GM23338 (cell line): ENCODE results near the gene MGLL. TPM values are rescaled to one million over a fixed set of nuclear protein-coding genes. Genes with fewer than 3 reads are reported as not detected.
A peak's percentile ranks its signal among the peaks of the same experiment; 100 is the strongest.

ENCODE experiments used
- ATAC-seq: fragments of 200-7000 bp; cut with Tn5 transposase; 3 replicates; pipeline ENCODE4 v1.9.1; 2020
- DNase-seq: peaks from one replicate; pipeline ENCODE4 v3.0.0-alpha.2; 2015; ENCODE audit warnings: low spot score
- H2AFZ ChIP-seq: fragments of 200-600 bp; sonication (generic); 2 replicates; pipeline ENCODE4 v1.8.0; 2016; ENCODE audit warnings: antibody characterized with exemption, mild to moderate bottlenecking, moderate library complexity
- H3F3A ChIP-seq: fragments of 200-600 bp; sonication (generic); replicated peaks from 2 replicates; pipeline ENCODE4 v1.8.0; 2017; ENCODE audit warnings: antibody characterized with exemption, mixed run types, low read depth
- H3K27ac ChIP-seq: fragments of 200-600 bp; sonication (generic); 2 replicates; pipeline ENCODE4 v1.6.1; 2016; ENCODE audit warnings: low read depth
- H3K27me3 ChIP-seq: fragments of 200-600 bp; sonication (generic); 2 replicates; pipeline ENCODE4 v1.8.0; 2016; ENCODE audit warnings: mild to moderate bottlenecking, mixed run types, moderate library complexity; ENCODE audit not compliant: insufficient read depth
- H3K36me3 ChIP-seq: fragments of 200-600 bp; sonication (generic); 2 replicates; pipeline ENCODE4 v1.8.0; 2016; ENCODE audit warnings: mild to moderate bottlenecking; ENCODE audit not compliant: insufficient read depth
- H3K4me1 ChIP-seq: fragments of 200-600 bp; sonication (generic); 2 replicates; pipeline ENCODE4 v1.8.0; 2016; ENCODE audit warnings: mild to moderate bottlenecking, moderate library complexity; ENCODE audit not compliant: insufficient read depth
- H3K4me2 ChIP-seq: fragments of 200-600 bp; sonication (generic); 2 replicates; pipeline ENCODE4 v1.7.1; 2017; ENCODE audit warnings: mixed run types
- H3K4me3 ChIP-seq: fragments of 200-600 bp; sonication (generic); 2 replicates; pipeline ENCODE4 v1.6.1; 2016; ENCODE audit warnings: mixed run types
- H3K79me2 ChIP-seq: fragments of 200-600 bp; sonication (generic); replicated peaks from 2 replicates; pipeline ENCODE4 v1.8.0; 2017; ENCODE audit warnings: mild to moderate bottlenecking; ENCODE audit not compliant: insufficient read depth
- H3K9me2 ChIP-seq: fragments of 200-600 bp; sonication (generic); 2 replicates; pipeline ENCODE4 v1.8.0; 2017; ENCODE audit not compliant: insufficient read depth
- H4K20me1 ChIP-seq: fragments of 200-600 bp; sonication (generic); replicated peaks from 2 replicates; pipeline ENCODE4 v1.8.0; 2017; ENCODE audit warnings: mild to moderate bottlenecking; ENCODE audit not compliant: insufficient read depth
- H3K27ac Mint-ChIP-seq: 2 replicates; pipeline ENCODE4 v1.8.0; 2020; ENCODE audit warnings: inconsistent platforms, mild to moderate bottlenecking, moderate library complexity, mixed read lengths
- H3K27me3 Mint-ChIP-seq: 3 replicates; pipeline ENCODE4 v1.8.0; 2022; ENCODE audit warnings: low read depth, mild to moderate bottlenecking, moderate library complexity, mixed read lengths, inconsistent platforms; ENCODE audit not compliant: insufficient read depth, poor library complexity
- H3K36me3 Mint-ChIP-seq: 3 replicates; pipeline ENCODE4 v1.8.0; 2021; ENCODE audit warnings: low read depth, mild to moderate bottlenecking, inconsistent platforms, moderate library complexity, mixed read lengths
- H3K4me1 Mint-ChIP-seq: 3 replicates; pipeline ENCODE4 v1.8.0; 2020; ENCODE audit warnings: mild to moderate bottlenecking, inconsistent platforms, mixed read lengths
- H3K4me3 Mint-ChIP-seq: 3 replicates; pipeline ENCODE4 v1.8.0; 2021; ENCODE audit warnings: moderate library complexity, mild to moderate bottlenecking, inconsistent platforms, mixed read lengths
- H3K9me3 Mint-ChIP-seq: 3 replicates; pipeline ENCODE4 v1.8.0; 2020; ENCODE audit warnings: moderate library complexity, mild to moderate bottlenecking, inconsistent platforms, mixed read lengths
- CREB1 ChIP-seq: fragments of 250-450 bp; sonication (Bioruptor Pico); IDR thresholded peaks from 2 replicates; pipeline ENCODE4 v1.5.0; 2020; ENCODE audit warnings: low read depth, mild to moderate bottlenecking, moderate library complexity
- CTCF ChIP-seq, 2 experiments: fragments of 200-600 bp in 1 of 2; sonication (generic) in 1 of 2; conservative IDR thresholded peaks; 2 replicates each; pipeline versions ENCODE4 v1.5.1 to v1.6.1; 2016 to 2017; ENCODE audit warnings: antibody characterized with exemption in 2 of 2, low read depth in 2 of 2, mild to moderate bottlenecking in 2 of 2, moderate library complexity in 1 of 2
- ETS1 ChIP-seq: IDR thresholded peaks from 2 replicates; pipeline ENCODE4 v1.6.1; 2016; ENCODE audit warnings: antibody characterized with exemption
- EZH2 ChIP-seq: fragments of 200-600 bp; sonication (generic); IDR thresholded peaks from one replicate; pipeline ENCODE4 v1.8.0; 2017; ENCODE audit warnings: antibody characterized with exemption, mild to moderate bottlenecking, low read depth; ENCODE audit not compliant: unreplicated experiment
- EZH2phosphoT487 ChIP-seq: fragments of 200-600 bp; sonication (generic); IDR thresholded peaks from one replicate; pipeline ENCODE4 v1.8.1; 2018; ENCODE audit warnings: antibody characterized with exemption; ENCODE audit not compliant: unreplicated experiment
- JUNB ChIP-seq: IDR thresholded peaks from one replicate; pipeline ENCODE4 v1.6.1; 2016; ENCODE audit warnings: antibody characterized with exemption; ENCODE audit not compliant: unreplicated experiment
- NANOG ChIP-seq: IDR thresholded peaks from 2 replicates; pipeline ENCODE4 v1.6.1; 2016; ENCODE audit warnings: antibody characterized with exemption, borderline replicate concordance
- POLR2AphosphoS5 ChIP-seq: IDR thresholded peaks from 2 replicates; pipeline ENCODE4 v1.6.1; 2016; ENCODE audit warnings: antibody characterized with exemption, low read depth
- REST ChIP-seq: IDR thresholded peaks from one replicate; pipeline ENCODE4 v1.6.1; 2018; ENCODE audit warnings: antibody characterized with exemption; ENCODE audit not compliant: unreplicated experiment
- STAT1 ChIP-seq: IDR thresholded peaks from one replicate; pipeline ENCODE4 v1.6.1; 2016; ENCODE audit warnings: antibody characterized with exemption; ENCODE audit not compliant: unreplicated experiment
- ZNF114 ChIP-seq: fragments of 250-450 bp; sonication (Bioruptor Pico); IDR thresholded peaks from 2 replicates; pipeline ENCODE4 v1.5.0; 2020; ENCODE audit warnings: mild to moderate bottlenecking, moderate library complexity
- ZNF331 ChIP-seq: fragments of 250-450 bp; sonication (Bioruptor Pico); IDR thresholded peaks from 2 replicates; pipeline ENCODE4 v1.5.0; 2020; ENCODE audit warnings: low read depth, mild to moderate bottlenecking, moderate library complexity
- ZNF462 ChIP-seq: fragments of 250-450 bp; sonication (Bioruptor Pico); IDR thresholded peaks from 2 replicates; pipeline ENCODE4 v1.5.0; 2020; ENCODE audit warnings: mild to moderate bottlenecking, moderate library complexity
- polyA plus RNA-seq: library from polyadenylated mRNA; unstranded; fragments of >200 nt; fragmentation: Nextera tagmentation; extraction: Ambion mirVana; gene quantifications from 2 replicates; pipeline ENCODE4 v1.2.1, GENCODE V29; 2016
- total RNA-seq: library from RNA; depleted of rRNA; stranded (reverse); fragments of >200 nt; shearing (Covaris generic); gene quantifications from 2 replicates; pipeline ENCODE4 v1.2.3, GENCODE V29; 2014

Gene MGLL
- total and polyA plus RNA-seq, 2 experiments from 2014 or later: 0.71 to 0.83 TPM

- H3K27me3 ChIP-seq: no peaks in the 10 kb centered on the region
- H3K79me2 ChIP-seq: no peaks in the 10 kb centered on the region
- H2AFZ ChIP-seq: no peak overlapping the region
- H3K4me3 ChIP-seq: no peak overlapping the region
- no peaks in the 10 kb centered on the region for H3F3A ChIP-seq
- H4K20me1 ChIP-seq: no peaks in the 10 kb centered on the region
- H3K27me3 Mint-ChIP-seq: peaks cover 1% of the 10 kb centered on the region
- no peaks in the 10 kb centered on the region for H3K36me3 ChIP-seq
- ATAC-seq (peak; percentile 94), DNase-seq (peak; percentile 47)
- H3K27ac Mint-ChIP-seq: no peak overlapping the region
- H3K36me3 Mint-ChIP-seq: no peaks in the 10 kb centered on the region
- H3K9me3 Mint-ChIP-seq: no peaks in the 10 kb centered on the region
- H3K4me1 ChIP-seq: peaks cover 15% of the 10 kb centered on the region
- H3K4me2 ChIP-seq: no peak overlapping the region
- no peak overlapping the region for H3K4me3 Mint-ChIP-seq
- 0 out of 2 replicates have a peak, but pooled peaks cover 4% of the 10 kb centered on the region for H3K9me2 ChIP-seq
- no peak for TF ChIP-seq NANOG
- TF ChIP-seq ETS1: no peak
- no peak for TF ChIP-seq POLR2AphosphoS5
- no peak for TF ChIP-seq CTCF (conservative IDR thresholded peaks at IDR 0.05; ENCODE audit: low read depth in 2 of 2)
- TF ChIP-seq ZNF462: no peak
- TF ChIP-seq CREB1 (CRISPR knock-in tag): no peak
- no peak for TF ChIP-seq REST
- TF ChIP-seq ZNF331: no peak
- TF ChIP-seq STAT1: no peak
- TF ChIP-seq EZH2: no peak
- no peak for TF ChIP-seq EZH2phosphoT487
- TF ChIP-seq ZNF114 (CRISPR knock-in tag): no peak
- TF ChIP-seq JUNB: no peak
- H3K27ac ChIP-seq: no peak overlapping the region
- peaks cover 36% of the 10 kb centered on the region for H3K4me1 Mint-ChIP-seq
These were observed 90.0 kb downstream of the MGLL start for GRCh38 chr3:127732303-127732702.
